Measurements from ENCODE around the gene TNFRSF21.

GRCh38 chr6:47235421-47235820, 74.3 kb downstream of the TNFRSF21 start:
- no peak for TF ChIP-seq POLR2A (IDR thresholded peaks at IDR 0.05)
- TF ChIP-seq, protein P1, sequence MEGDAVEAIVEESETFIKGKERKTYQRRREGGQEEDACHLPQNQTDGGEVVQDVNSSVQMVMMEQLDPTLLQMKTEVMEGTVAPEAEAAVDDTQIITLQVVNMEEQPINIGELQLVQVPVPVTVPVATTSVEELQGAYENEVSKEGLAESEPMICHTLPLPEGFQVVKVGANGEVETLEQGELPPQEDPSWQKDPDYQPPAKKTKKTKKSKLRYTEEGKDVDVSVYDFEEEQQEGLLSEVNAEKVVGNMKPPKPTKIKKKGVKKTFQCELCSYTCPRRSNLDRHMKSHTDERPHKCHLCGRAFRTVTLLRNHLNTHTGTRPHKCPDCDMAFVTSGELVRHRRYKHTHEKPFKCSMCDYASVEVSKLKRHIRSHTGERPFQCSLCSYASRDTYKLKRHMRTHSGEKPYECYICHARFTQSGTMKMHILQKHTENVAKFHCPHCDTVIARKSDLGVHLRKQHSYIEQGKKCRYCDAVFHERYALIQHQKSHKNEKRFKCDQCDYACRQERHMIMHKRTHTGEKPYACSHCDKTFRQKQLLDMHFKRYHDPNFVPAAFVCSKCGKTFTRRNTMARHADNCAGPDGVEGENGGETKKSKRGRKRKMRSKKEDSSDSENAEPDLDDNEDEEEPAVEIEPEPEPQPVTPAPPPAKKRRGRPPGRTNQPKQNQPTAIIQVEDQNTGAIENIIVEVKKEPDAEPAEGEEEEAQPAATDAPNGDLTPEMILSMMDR (IDR thresholded peaks at IDR 0.05), result no peak

Measured in body of pancreas (tissue), 4 donors.